ENCODE measurements around the gene LRRC40.

GRCh38 chr1:70224954-70225353, 19.6 kb upstream of the LRRC40 start:
- TF ChIP-seq, protein P1, sequence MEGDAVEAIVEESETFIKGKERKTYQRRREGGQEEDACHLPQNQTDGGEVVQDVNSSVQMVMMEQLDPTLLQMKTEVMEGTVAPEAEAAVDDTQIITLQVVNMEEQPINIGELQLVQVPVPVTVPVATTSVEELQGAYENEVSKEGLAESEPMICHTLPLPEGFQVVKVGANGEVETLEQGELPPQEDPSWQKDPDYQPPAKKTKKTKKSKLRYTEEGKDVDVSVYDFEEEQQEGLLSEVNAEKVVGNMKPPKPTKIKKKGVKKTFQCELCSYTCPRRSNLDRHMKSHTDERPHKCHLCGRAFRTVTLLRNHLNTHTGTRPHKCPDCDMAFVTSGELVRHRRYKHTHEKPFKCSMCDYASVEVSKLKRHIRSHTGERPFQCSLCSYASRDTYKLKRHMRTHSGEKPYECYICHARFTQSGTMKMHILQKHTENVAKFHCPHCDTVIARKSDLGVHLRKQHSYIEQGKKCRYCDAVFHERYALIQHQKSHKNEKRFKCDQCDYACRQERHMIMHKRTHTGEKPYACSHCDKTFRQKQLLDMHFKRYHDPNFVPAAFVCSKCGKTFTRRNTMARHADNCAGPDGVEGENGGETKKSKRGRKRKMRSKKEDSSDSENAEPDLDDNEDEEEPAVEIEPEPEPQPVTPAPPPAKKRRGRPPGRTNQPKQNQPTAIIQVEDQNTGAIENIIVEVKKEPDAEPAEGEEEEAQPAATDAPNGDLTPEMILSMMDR (conservative IDR thresholded peaks at IDR 0.05; ENCODE audit: low read depth, low read length) = no peak
- no peak for TF ChIP-seq EZH2 (IDR thresholded peaks at IDR 0.05; ENCODE audit: borderline replicate concordance, low read depth, low read length, poor library complexity, severe bottlenecking)

Data from A673 (cell line).